GM10847 (cell line): ENCODE data around the gene CD209.

Experiments
- POLR2A ChIP-seq: IDR thresholded peaks from 2 replicates; pipeline ENCODE4 v1.6.1; 2011; ENCODE audit not compliant: insufficient read length; ENCODE audit errors: extremely low read depth

Gene CD209

DNA sequence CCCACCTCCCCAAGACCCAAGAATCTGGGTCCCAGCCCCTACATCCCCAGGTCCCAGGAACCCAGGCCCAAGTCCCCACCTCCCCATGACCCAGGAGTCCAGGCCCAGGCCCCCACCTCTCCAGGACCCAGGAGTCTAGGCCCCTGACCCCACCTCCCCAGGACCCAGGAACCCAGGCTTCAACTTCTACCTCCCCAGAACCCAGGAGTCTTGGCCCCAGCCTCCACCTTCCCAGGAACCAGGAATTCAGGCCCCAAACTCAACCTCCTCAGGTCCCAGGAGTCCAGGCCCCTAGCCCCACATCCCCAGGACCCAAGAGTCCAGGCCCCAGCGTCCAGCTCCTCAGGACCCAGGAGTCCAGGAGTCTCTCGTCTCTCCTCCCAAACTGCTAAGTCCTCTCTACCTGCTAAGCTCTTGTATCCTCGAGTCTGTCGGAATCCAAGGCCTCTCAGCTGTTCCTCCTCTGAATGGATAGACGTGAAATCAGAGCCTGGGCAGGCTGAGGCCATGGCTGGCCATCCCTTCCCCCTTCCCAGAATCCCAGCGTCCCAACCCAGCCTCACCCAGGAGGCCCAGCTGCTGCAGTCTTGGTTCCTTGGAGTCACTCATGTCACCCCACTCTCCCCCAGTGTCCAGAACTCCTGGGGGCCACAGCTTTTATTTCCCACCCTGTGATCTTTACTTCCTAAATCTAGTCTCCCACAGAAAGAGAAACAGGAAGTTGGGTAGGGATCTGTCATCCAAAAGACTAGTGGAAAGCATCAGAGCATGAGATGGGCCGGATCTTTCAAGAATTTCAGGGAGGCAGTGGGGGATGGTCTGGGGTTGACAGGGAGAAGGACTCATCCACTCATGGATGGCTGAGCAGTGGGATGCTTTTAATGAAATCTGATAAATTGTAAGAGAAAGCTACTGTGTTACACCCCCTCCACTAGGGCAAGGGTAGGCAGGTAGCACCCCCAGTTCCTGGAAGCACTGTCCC, at the start of gene CD209:
Gene CD209, minus strand, starts transcription at position 632 of the 982 bp plus-strand sequence. Its CDS starts 23 bp downstream, at position 609.
- no peak for TF ChIP-seq POLR2A

GRCh38 chr19:7795555-7796161, 48.3 kb upstream of the CD209 start:
- no peak for TF ChIP-seq POLR2A

- no peak for TF ChIP-seq POLR2A
Observed at GRCh38 chr19:7793493-7793892, 46.2 kb upstream of the CD209 start.

GRCh38 chr19:7792281-7792680, 44.9 kb upstream of the CD209 start:
- no peak for TF ChIP-seq POLR2A

DNA sequence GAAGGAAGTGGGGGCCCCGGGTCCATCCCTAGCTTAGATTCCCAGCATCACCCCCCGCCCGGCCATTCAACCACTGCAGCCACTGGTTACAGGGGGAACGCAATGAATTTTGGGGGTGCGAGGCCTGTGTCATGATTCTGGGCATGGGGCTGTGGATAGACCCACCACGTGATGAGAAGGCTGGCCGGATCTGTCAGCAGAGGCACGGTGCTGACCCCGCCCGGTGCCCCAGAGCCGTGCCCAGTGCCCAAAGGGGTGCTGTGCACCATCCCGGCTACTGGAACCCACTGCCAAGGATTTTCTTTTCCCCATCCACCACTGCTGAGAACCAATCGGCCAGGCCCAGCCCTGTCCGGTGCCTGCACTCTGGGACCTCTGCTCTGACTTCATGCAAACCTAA, 43.1 kb upstream of the CD209 start:
- no peak for TF ChIP-seq POLR2A

- TF ChIP-seq POLR2A: no peak
Observed at GRCh38 chr19:7789447-7789846, 42.1 kb upstream of the CD209 start.

GRCh38 chr19:7788933-7789323, 41.6 kb upstream of the CD209 start:
- TF ChIP-seq POLR2A: no peak

GRCh38 chr19:7788178-7788932, 41.0 kb upstream of the CD209 start:
- TF ChIP-seq POLR2A: no peak

- no peak for TF ChIP-seq POLR2A
Observed at GRCh38 chr19:7787602-7788177, 40.4 kb upstream of the CD209 start.

GRCh38 chr19:7787141-7787540, 39.8 kb upstream of the CD209 start:
- no peak for TF ChIP-seq POLR2A

GRCh38 chr19:7784856-7785255, 37.5 kb upstream of the CD209 start:
- TF ChIP-seq POLR2A: no peak

DNA sequence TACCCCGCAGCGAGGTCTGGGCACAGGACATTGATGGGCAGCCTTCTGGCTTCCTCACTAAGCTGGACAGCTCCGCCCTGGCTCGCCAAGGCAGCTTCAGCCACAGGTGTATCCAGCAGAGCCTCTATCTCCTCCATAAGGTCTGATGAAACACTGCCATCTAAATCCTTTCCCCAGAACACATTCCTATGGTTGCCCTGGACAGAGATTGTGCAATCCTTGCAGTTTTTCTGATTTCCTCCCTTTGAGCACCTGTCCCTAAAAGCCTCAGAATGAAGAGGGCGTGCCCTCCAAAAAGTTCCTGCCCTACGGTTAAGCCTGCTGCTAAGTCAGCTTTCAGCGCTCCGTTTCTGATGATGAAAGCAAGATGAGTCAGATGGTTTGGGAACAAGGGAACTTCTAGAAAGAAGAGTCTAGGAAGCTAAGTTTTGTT, 36.7 kb upstream of the CD209 start:
- no peak for TF ChIP-seq POLR2A

DNA sequence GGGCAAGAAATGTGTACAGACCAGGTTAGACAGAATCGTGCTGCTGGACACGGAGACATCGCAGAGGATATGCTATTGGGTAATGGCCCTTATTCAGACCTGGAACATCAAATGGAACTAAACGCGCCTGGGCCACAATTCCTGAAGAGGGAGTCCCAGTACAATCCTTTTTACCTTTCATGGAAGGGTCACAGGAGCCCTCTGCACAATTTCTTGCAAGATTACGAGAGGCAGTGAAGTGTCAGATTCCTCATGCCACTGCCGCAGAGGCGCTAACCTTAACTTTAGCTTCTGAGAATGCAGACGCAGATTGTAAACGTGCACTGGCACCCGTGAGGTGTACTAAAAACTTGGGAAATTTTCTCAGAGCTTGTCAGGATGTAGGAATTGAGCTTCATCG, 33.8 kb upstream of the CD209 start:
- TF ChIP-seq POLR2A: no peak

GRCh38 chr19:7779631-7780486, 32.5 kb upstream of the CD209 start:
- TF ChIP-seq POLR2A: no peak
